ENCODE data around the gene SH3RF3.

GRCh38 chr2:109399066-109399465 is 270.1 kb downstream of the SH3RF3 start:
- no peak for TF ChIP-seq POLR2A (IDR thresholded peaks at IDR 0.05; ENCODE audit: low read length)
- no peak for TF ChIP-seq GATA1 (IDR thresholded peaks at IDR 0.05; ENCODE audit: low read depth, low read length)
